ENCODE measurements around the gene FBXO24.

Gene FBXO24

DNA sequence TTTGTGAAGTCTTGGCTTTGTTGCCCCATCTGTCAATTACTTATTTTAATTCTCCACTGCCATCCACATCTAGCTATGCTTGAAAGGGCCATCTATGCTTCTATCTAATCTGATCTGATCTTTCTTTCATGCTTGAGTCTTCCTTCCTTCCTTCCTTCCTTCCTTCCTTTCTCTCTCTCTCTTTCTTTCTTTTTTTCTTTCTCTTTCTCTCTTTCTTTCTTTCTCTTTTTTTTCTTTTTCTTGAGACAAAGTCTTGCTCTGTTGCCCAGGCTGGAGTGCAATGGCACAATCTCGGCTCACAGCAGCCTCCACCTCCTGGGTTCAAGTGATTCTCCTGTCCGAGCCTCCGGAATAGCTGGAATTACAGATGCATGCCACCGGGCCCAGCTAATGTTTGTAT lies 43.9 kb downstream of the FBXO24 start:
- Mint-ChIP-seq H3K27me3 (no peaks in the 10 kb centered on the region), H3K4me1 (ENCODE audit: low read depth) (peaks cover 30% of the 10 kb centered on the region), H3K9me3 (ENCODE audit: low read depth) (no peaks in the 10 kb centered on the region), H3K27ac (peak overlapping the region; percentile 56), H3K4me3 (no peak overlapping the region), H3K36me3 (no peaks in the 10 kb centered on the region)

DNA sequence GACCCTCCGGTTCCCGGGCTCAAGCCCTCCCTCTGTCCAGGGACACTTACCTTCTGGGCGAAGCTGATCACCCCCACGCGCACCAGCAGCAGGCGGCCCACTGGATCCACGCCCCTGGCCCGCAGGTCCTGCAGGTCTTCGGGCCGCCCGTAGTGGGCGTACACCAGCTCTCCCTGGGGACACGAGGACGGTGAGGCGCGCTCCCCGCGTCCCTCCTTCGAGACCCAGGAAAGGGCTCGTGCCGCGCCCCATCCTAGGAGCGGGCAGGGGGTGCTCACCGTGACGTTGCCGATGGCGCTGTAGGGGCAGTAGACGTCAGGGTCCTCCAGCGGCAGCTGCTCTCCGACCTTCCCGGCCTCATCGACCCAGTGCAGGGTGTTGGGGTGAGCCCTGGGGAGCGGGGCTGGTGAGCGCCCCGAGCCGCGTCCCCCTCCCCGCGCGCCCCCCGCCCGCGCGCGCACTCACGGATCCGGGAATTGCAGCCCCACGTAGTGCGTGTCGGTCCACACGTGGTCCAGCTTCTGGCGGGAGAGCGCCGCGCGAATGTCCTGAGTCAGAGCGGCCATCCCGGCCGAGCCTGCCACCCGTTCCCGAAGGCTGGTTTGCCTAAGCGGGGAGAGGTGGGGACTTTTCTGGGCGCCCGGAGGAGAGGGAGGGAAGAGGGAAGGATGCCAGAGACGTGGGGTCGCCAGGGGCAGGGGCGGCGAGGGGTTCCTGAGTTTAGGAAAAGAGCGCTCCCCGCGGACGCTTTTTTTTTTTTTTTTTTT lies 47.0 kb downstream of the FBXO24 start:
- no peaks in the 10 kb centered on the region for H3K36me3 Mint-ChIP-seq
- H3K4me1 Mint-ChIP-seq (ENCODE audit: low read depth) = peaks cover 21% of the 10 kb centered on the region
- H3K27me3 Mint-ChIP-seq = no peaks in the 10 kb centered on the region
- no peaks in the 10 kb centered on the region for H3K9me3 Mint-ChIP-seq (ENCODE audit: low read depth)
- peak overlapping the region; percentile 84 for H3K4me3 Mint-ChIP-seq
- H3K27ac Mint-ChIP-seq = peak overlapping the region; percentile 93

DNA sequence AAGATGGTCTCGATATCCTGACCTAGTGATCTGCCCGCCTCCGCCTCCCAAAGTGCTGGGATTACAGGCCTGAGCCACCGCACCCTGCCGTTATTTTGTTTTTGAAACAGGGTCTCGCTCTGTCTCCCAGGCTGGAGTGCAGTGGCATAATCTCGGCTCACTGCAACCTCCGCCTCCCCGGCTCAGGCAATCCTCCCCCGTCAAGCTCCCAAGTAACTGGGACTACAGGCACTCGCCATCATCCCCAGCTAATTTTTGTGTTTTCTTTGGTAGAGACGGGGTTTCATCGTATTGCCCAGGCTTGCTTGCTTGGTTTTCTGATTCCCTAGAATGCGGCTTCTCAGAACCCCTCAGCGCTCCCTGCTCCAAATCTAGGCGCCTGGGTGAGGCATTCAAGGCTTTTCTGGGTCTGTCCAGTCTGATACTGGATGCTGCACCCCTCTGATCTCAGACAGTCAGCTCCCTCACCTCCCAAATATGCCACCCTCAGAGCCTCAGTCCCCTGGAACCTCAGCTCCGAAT lies 53.9 kb downstream of the FBXO24 start:
- H3K9me3 Mint-ChIP-seq (ENCODE audit: low read depth) = no peaks in the 10 kb centered on the region

DNA sequence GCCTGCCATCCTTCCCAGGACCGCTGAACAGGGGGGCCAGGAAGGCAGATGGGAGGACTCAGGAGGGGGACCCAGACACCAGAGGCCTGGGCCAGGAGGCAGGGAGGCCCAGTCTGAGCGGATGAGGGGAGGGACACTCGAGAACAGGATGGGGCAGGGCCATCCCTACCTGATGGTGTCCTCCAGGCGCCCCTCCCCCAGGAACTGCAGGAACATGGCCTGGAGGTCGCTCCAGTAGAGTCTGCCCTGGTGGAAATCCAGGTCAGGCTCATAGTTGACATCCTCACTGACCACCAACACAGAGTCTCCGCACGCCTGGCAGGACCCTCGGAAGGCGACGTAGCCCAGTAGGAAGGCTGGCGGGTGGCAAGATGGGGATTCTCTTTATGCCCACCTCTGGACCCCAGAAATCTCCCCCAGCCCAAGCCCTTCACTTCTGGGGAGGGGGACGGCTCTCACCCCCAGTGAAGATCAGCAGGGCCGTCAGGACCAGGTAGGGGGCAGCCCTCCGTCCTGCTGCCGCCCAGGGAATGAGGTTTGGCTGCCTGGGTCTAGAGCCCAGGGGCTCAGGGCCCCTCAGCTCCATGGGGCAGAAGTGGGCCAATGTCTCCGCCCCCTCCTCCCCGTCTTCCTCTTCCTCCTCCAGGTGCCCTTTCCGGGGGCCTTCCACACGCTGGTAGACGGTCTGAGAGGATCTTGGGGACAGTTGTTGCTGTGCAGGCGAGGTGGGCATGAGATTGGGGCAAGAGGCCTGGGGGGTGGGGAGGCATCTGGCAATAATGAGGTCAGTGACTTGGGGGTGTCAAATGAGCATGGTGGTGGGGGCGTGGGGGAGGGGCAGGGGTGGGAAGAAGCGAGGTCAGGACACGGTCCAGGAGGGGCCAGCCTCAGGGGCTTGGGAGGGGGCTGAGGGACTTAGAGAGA lies 54.7 kb downstream of the FBXO24 start:
- no peaks in the 10 kb centered on the region for H3K27me3 Mint-ChIP-seq
- H3K4me3 Mint-ChIP-seq = no peak overlapping the region
- peaks cover 3% of the 10 kb centered on the region for H3K4me1 Mint-ChIP-seq (ENCODE audit: low read depth)
- no peak overlapping the region for H3K27ac Mint-ChIP-seq
- H3K36me3 Mint-ChIP-seq = no peaks in the 10 kb centered on the region
- H3K9me3 Mint-ChIP-seq (ENCODE audit: low read depth) = no peaks in the 10 kb centered on the region

More for the DNA sequence above, 53.9 kb downstream of the FBXO24 start:
- peaks cover 3% of the 10 kb centered on the region for H3K4me1 Mint-ChIP-seq (ENCODE audit: low read depth)
- no peak overlapping the region for H3K4me3 Mint-ChIP-seq
- H3K36me3 Mint-ChIP-seq = no peaks in the 10 kb centered on the region
- no peaks in the 10 kb centered on the region for H3K27me3 Mint-ChIP-seq
- H3K27ac Mint-ChIP-seq = no peak overlapping the region

DNA sequence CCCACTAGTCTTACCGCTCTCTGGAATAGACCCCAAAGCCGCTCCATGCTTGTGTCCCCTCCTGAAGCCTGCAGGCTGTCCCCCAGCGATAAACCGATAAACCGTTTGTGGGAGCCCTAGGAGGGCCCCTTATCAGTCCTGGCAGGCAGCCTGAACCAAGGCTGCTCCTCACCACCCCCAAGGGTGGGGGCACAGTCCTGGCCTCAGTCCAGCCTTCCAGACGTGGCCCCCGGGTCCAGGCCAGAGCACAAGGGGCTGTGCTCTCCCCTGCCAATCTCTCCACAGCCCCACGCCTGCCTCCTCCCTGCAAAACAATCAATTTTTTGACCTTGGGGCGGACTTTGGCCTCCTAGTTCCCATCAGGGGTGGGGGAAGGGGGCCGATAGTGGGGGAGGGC lies 55.3 kb downstream of the FBXO24 start, which contains the start of gene TFR2:
Gene TFR2, minus strand, starts transcription at position 90 of the 397 bp plus-strand sequence. Its CDS starts 43 bp downstream, at position 47.
- Mint-ChIP-seq H3K4me3 (no peak within 1 kb of the TSS), H3K27ac (no peak within 1 kb of the TSS), H3K27me3 (no peaks in the 10 kb centered on the region), H3K9me3 (ENCODE audit: low read depth) (no peaks in the 10 kb centered on the region), H3K4me1 (ENCODE audit: low read depth) (peaks cover 3% of the 10 kb centered on the region), H3K36me3 (no peaks in the 10 kb centered on the region)

GRCh38 chr7:100641860-100642533 lies 55.9 kb downstream of the FBXO24 start:
- Mint-ChIP-seq H3K4me1 (ENCODE audit: low read depth) (peaks cover 3% of the 10 kb centered on the region), H3K36me3 (no peaks in the 10 kb centered on the region), H3K4me3 (no peak overlapping the region), H3K27me3 (no peaks in the 10 kb centered on the region), H3K27ac (no peak overlapping the region), H3K9me3 (ENCODE audit: low read depth) (no peaks in the 10 kb centered on the region)

DNA sequence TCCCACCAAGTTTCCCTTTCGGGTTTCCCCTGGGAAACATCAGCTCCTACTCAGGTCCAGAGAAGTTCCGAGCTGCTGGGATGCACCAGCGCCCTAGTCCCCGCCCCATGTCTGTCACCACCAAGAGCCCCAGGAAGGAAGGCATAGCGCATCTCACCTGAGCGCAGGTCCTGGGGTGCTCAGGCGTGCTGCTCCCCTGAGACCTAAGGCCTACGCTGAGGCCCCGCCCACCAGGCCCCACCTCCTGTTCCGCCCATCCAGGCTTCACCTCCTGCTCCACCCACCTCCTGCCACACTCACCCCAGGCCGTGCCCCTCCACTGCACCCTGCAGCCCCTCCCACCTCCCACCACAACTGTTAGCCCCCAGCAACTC lies 56.4 kb downstream of the FBXO24 start:
- Mint-ChIP-seq H3K27ac (no peak overlapping the region), H3K27me3 (no peaks in the 10 kb centered on the region), H3K4me1 (ENCODE audit: low read depth) (peaks cover 3% of the 10 kb centered on the region), H3K9me3 (ENCODE audit: low read depth) (no peaks in the 10 kb centered on the region), H3K4me3 (no peak overlapping the region), H3K36me3 (no peaks in the 10 kb centered on the region)

- Mint-ChIP-seq H3K4me3 (no peak overlapping the region), H3K27me3 (peaks cover 16% of the 10 kb centered on the region), H3K36me3 (no peaks in the 10 kb centered on the region), H3K4me1 (ENCODE audit: low read depth) (peaks cover 4% of the 10 kb centered on the region), H3K9me3 (ENCODE audit: low read depth) (no peaks in the 10 kb centered on the region), H3K27ac (no peak overlapping the region)
These were observed 63.9 kb downstream of the FBXO24 start for GRCh38 chr7:100649826-100650565.
